Keratinocyte (primary cell): ENCODE measurements around the gene C3orf20. TPM values are rescaled to one million over a fixed set of nuclear protein-coding genes. Genes with fewer than 3 reads are reported as not detected.
A peak's percentile ranks its signal among the peaks of the same experiment; 100 is the strongest.

Experiments
- DNase-seq: peaks from one replicate; pipeline ENCODE4 v3.0.0-alpha.2; 2011; ENCODE audit warnings: low read depth, missing footprints, low spot score
- FAIRE-seq: peaks from 2 replicates; lab custom pipeline; 2011; peaks lifted over from hg19 to GRCh38; lab: Jason Lieb, UNC
- H2AFZ ChIP-seq: 2 replicates; pipeline ENCODE4 v1.6.0; 2012; ENCODE audit warnings: low read length, control low read depth, inconsistent platforms; ENCODE audit not compliant: control insufficient read depth
- H3K27ac ChIP-seq: 2 replicates; pipeline ENCODE4 v1.5.1; 2011; ENCODE audit warnings: low read length; ENCODE audit not compliant: control insufficient read depth, insufficient read depth
- H3K27me3 ChIP-seq: 3 replicates; pipeline ENCODE4 v1.6.0; 2011; ENCODE audit warnings: low read length; ENCODE audit not compliant: control insufficient read depth, insufficient read depth; ENCODE audit errors: extremely low read depth
- H3K36me3 ChIP-seq, 2 experiments: 2 replicates in 1 of 2; 3 replicates in 1 of 2; pipeline ENCODE4 v1.5.1; 2011; ENCODE audit warnings: low read length in 2 of 2, mild to moderate bottlenecking in 1 of 2; ENCODE audit not compliant: control insufficient read depth in 2 of 2, insufficient read depth in 2 of 2; ENCODE audit errors: extremely low read depth in 1 of 2
- H3K4me1 ChIP-seq: 3 replicates; pipeline ENCODE4 v1.5.1; 2011; ENCODE audit warnings: low read length; ENCODE audit not compliant: control insufficient read depth, insufficient read depth; ENCODE audit errors: extremely low read depth
- H3K4me2 ChIP-seq: 3 replicates; pipeline ENCODE4 v1.6.0; 2011; ENCODE audit warnings: low read depth, low read length; ENCODE audit not compliant: control insufficient read depth, insufficient read depth; ENCODE audit errors: extremely low read depth
- H3K4me3 ChIP-seq, 3 experiments: fragments of 200-600 bp in 1 of 3; sonication (generic) in 1 of 3; 2 replicates in 2 of 3; 3 replicates in 1 of 3; pipeline ENCODE4 v1.5.1; 2011 to 2016; ENCODE audit warnings: low read length in 3 of 3, mild to moderate bottlenecking in 3 of 3, control low read depth in 2 of 3, inconsistent platforms in 1 of 3, low read depth in 1 of 3, mixed read lengths in 1 of 3, mixed run types in 1 of 3, moderate library complexity in 1 of 3; ENCODE audit not compliant: control insufficient read depth in 2 of 3, insufficient read depth in 2 of 3; ENCODE audit errors: extremely low read depth in 1 of 3
- H3K79me2 ChIP-seq: 2 replicates; pipeline ENCODE4 v1.6.0; 2012; ENCODE audit warnings: low read length; ENCODE audit not compliant: control insufficient read depth, insufficient read depth
- H3K9ac ChIP-seq: 3 replicates; pipeline ENCODE4 v1.6.0; 2011; ENCODE audit warnings: low read length; ENCODE audit not compliant: control insufficient read depth, insufficient read depth; ENCODE audit errors: extremely low read depth
- H3K9me1 ChIP-seq: 3 replicates; pipeline ENCODE4 v1.6.0; 2011; ENCODE audit warnings: low read length; ENCODE audit not compliant: control insufficient read depth, insufficient read depth; ENCODE audit errors: extremely low read depth
- H3K9me3 ChIP-seq: 2 replicates; pipeline ENCODE4 v1.5.1; 2012; ENCODE audit warnings: low read depth, low read length; ENCODE audit not compliant: control insufficient read depth
- H4K20me1 ChIP-seq: 3 replicates; pipeline ENCODE4 v1.6.0; 2011; ENCODE audit warnings: low read length; ENCODE audit not compliant: control insufficient read depth, insufficient read depth; ENCODE audit errors: extremely low read depth
- CTCF ChIP-seq, 3 experiments: IDR thresholded peaks in 1 of 3; conservative IDR thresholded peaks in 1 of 3; optimal IDR thresholded peaks in 1 of 3; 2 replicates in 2 of 3; 3 replicates in 1 of 3; pipeline versions ENCODE3 to v1.5.1; 2011; ENCODE audit warnings: low read length in 3 of 3, mild to moderate bottlenecking in 3 of 3, moderate library complexity in 2 of 3, control low read depth in 1 of 3, inconsistent platforms in 1 of 3; ENCODE audit not compliant: insufficient read depth in 2 of 3; ENCODE audit errors: extremely low read depth in 1 of 3
- EZH2 ChIP-seq: IDR thresholded peaks from one replicate; pipeline ENCODE4 v1.6.1; 2012; ENCODE audit warnings: inconsistent platforms, mild to moderate bottlenecking, low read length, moderate library complexity
- dilution Hi-C: fragments of 300-500 bp; cut with MboI; formaldehyde crosslinking; loops from one replicate; pipeline ENCODE4 v1.7.0; 2020; ENCODE audit warnings: low sequenced_read_pairs; ENCODE audit not compliant: extremely low pct_ligation_motif_present
- polyA plus RNA-seq, 5 experiments: library from polyadenylated mRNA; depleted of rRNA in 3 of 5; stranded (reverse) in 3 of 5; stranded (forward) in 1 of 5; unstranded in 1 of 5; fragments of >200 nt; gene quantifications; 1 replicate in 1 of 5; 2 replicates in 3 of 5; 3 replicates in 1 of 5; pipeline versions ENCODE4 v1.2.1 to v1.2.3, GENCODE V29; 2011 to 2012; ENCODE audit warnings: missing spikeins in 2 of 5, low read depth in 1 of 5, low replicate concordance in 1 of 5

The C3orf20 gene
- polyA plus RNA-seq, 1 donor (not counting 4 experiments of a cell fraction or from before 2014, with no cell fraction given), result not detected

- no peak for TF ChIP-seq CTCF (optimal IDR thresholded peaks at IDR 0.05 in 1 of 3, IDR thresholded peaks at IDR 0.05 in 1 of 3, conservative IDR thresholded peaks at IDR 0.05 in 1 of 3; ENCODE audit: extremely low read depth in 1 of 3, insufficient read depth in 2 of 3, low read length in 3 of 3)
- no peak for TF ChIP-seq EZH2
- no peak for FAIRE-seq
- H2AFZ ChIP-seq, result no peak overlapping the region
- no peaks in the 10 kb centered on the region for H3K9me1 ChIP-seq
- DNase-seq, result no peak
- no peak overlapping the region for H3K4me3 ChIP-seq
- H3K36me3 ChIP-seq, result no peaks in the 10 kb centered on the region
- no peak overlapping the region for H3K27ac ChIP-seq
- no peak overlapping the region for H3K4me2 ChIP-seq
- H3K79me2 ChIP-seq, result no peaks in the 10 kb centered on the region
- no peaks in the 10 kb centered on the region for H3K9me3 ChIP-seq
- peaks cover 4% of the 10 kb centered on the region for H3K27me3 ChIP-seq
- H3K9ac ChIP-seq, result no peak overlapping the region
- dilution Hi-C loops, result no loop called here
- H4K20me1 ChIP-seq, result no peaks in the 10 kb centered on the region
- H3K4me1 ChIP-seq, result peaks cover 4% of the 10 kb centered on the region
These were observed 28.8 kb upstream of the C3orf20 start for GRCh38 chr3:14646131-14646573.

GRCh38 chr3:14646589-14647413 is 28.1 kb upstream of the C3orf20 start:
- Histone ChIP-seq H3K27ac (no peak overlapping the region), H3K4me1 (peaks cover 4% of the 10 kb centered on the region), H3K9ac (no peak overlapping the region), H3K4me3 (no peak overlapping the region), H3K36me3 (no peaks in the 10 kb centered on the region), H3K27me3 (peaks cover 4% of the 10 kb centered on the region), H3K9me3 (no peaks in the 10 kb centered on the region), H3K4me2 (no peak overlapping the region), H4K20me1 (no peaks in the 10 kb centered on the region), H3K9me1 (no peaks in the 10 kb centered on the region), H2AFZ (no peak overlapping the region), H3K79me2 (peaks cover 3% of the 10 kb centered on the region)
- DNase-seq (no peak), FAIRE-seq (no peak)
- dilution Hi-C loops, result no loop called here
- TF ChIP-seq CTCF (optimal IDR thresholded peaks at IDR 0.05 in 1 of 3, IDR thresholded peaks at IDR 0.05 in 1 of 3, conservative IDR thresholded peaks at IDR 0.05 in 1 of 3; ENCODE audit: extremely low read depth in 1 of 3, insufficient read depth in 2 of 3, low read length in 3 of 3) (peak in 1 of 3 experiments; percentile 11), EZH2 (no peak)
